ENCODE measurements around the gene OR52J3.
"Not testable (repeated sequence)": the region's sequence is repeated elsewhere in the genome, so short reads cannot be mapped to it uniquely, and the experiment has no call there.

Gene OR52J3

GRCh38 chr11:5046226-5046625 lies at the start of gene OR52J3:
OR52J3 (plus strand) TSS chr11:5046526; CDS start chr11:5046526, 0 bp downstream.
- DNase-seq = no peak

- DNase-seq = peak; percentile 42 to 69
Measured at GRCh38 chr11:5004424-5005274, 41.7 kb upstream of the OR52J3 start.

- DNase-seq = no peak
Measured at GRCh38 chr11:5007561-5007960, 38.8 kb upstream of the OR52J3 start.

GRCh38 chr11:5011254-5011653 lies 35.1 kb upstream of the OR52J3 start:
- DNase-seq = no peak

- no peak for DNase-seq
Measured at GRCh38 chr11:5013012-5013411, 33.3 kb upstream of the OR52J3 start.

- no peak for DNase-seq
Measured at GRCh38 chr11:5021996-5022395, 24.3 kb upstream of the OR52J3 start.

GRCh38 chr11:5036669-5037068 lies 9.7 kb upstream of the OR52J3 start:
- no peak for DNase-seq

GRCh38 chr11:5037926-5038325 lies 8.4 kb upstream of the OR52J3 start:
- no peak for DNase-seq

- no peak for DNase-seq
Measured at GRCh38 chr11:5038341-5038740, 8.0 kb upstream of the OR52J3 start.

- DNase-seq = no peak
Measured at GRCh38 chr11:5040876-5041275, 5.5 kb upstream of the OR52J3 start.

GRCh38 chr11:5042091-5042490 lies 4.2 kb upstream of the OR52J3 start:
- no peak for DNase-seq

GRCh38 chr11:5043380-5043779 lies 2.9 kb upstream of the OR52J3 start:
- DNase-seq = no peak

- DNase-seq = no peak
Measured at GRCh38 chr11:5046754-5047330, 516 bp downstream of the OR52J3 start.

- DNase-seq = not testable (repeated sequence)
Measured at GRCh38 chr11:5058679-5059078, 12.4 kb downstream of the OR52J3 start.

- no peak for DNase-seq
Measured at GRCh38 chr11:5059391-5059790, 13.1 kb downstream of the OR52J3 start, which contains the start of gene OR52E2. OR52E2 (minus strand) TSS chr11:5059627; CDS start chr11:5059627, 0 bp downstream.

- DNase-seq = no peak
Measured at GRCh38 chr11:5065027-5065426, 18.7 kb downstream of the OR52J3 start.

- no peak for DNase-seq
Measured at GRCh38 chr11:5069272-5069671, 22.9 kb downstream of the OR52J3 start, which contains the start of gene OR52E1. OR52E1 (plus strand) TSS chr11:5069572.

GRCh38 chr11:5071799-5072198 lies 25.5 kb downstream of the OR52J3 start:
- no peak for DNase-seq

GRCh38 chr11:5081405-5081804 lies 35.1 kb downstream of the OR52J3 start:
- DNase-seq = no peak

- DNase-seq = no peak
Measured at GRCh38 chr11:5083602-5084001, 37.3 kb downstream of the OR52J3 start.

- DNase-seq = no peak
Measured at GRCh38 chr11:5088556-5088955, 42.2 kb downstream of the OR52J3 start.

GRCh38 chr11:5090668-5091067 lies 44.3 kb downstream of the OR52J3 start:
- no peak for DNase-seq

GRCh38 chr11:5092821-5093585 lies 46.7 kb downstream of the OR52J3 start:
- no peak for DNase-seq

- DNase-seq = no peak
Measured at GRCh38 chr11:5096011-5096410, 49.7 kb downstream of the OR52J3 start.

Measured in Kasumi-1 (cell line).